Spinal cord (tissue), 10 donors: ENCODE results near the gene KCNJ10. TPM values are rescaled to one million over a fixed set of nuclear protein-coding genes. Genes with fewer than 3 reads are reported as not detected.

ENCODE experiments used
- DNase-seq, 6 donors: peaks; one replicate each; pipeline versions ENCODE4 v3.0.0 to v3.0.0-alpha.2; 2013 to 2015; ENCODE audit warnings: low spot score in 6 of 6, low read depth in 4 of 6
- H3K27ac ChIP-seq: one replicate; pipeline ENCODE4 v1.5.1; 2013; ENCODE audit warnings: low read depth, low read length, control low read depth
- H3K27me3 ChIP-seq: one replicate; pipeline ENCODE4 v1.6.1; 2013; ENCODE audit warnings: low read length; ENCODE audit not compliant: control insufficient read depth, insufficient read depth
- H3K36me3 ChIP-seq: one replicate; pipeline ENCODE4 v1.6.1; 2013; ENCODE audit warnings: low read length; ENCODE audit not compliant: control insufficient read depth, insufficient read depth
- H3K4me1 ChIP-seq: one replicate; pipeline ENCODE4 v1.6.1; 2013; ENCODE audit warnings: low read length; ENCODE audit not compliant: control insufficient read depth, insufficient read depth
- H3K4me3 ChIP-seq: one replicate; pipeline ENCODE4 v1.5.1; 2013; ENCODE audit warnings: low read depth, low read length, control low read depth
- H3K9me3 ChIP-seq: one replicate; pipeline ENCODE4 v1.6.1; 2013; ENCODE audit warnings: low read length; ENCODE audit not compliant: control insufficient read depth, insufficient read depth
- WGBS: methylation state at CpG from one replicate; pipeline ENCODE4 v1.1.5; 2013; ENCODE audit warnings: missing lambda C conversion rate; ENCODE audit not compliant: insufficient coverage; 5-methylcytosine and 5-hydroxymethylcytosine counted together
- polyA plus RNA-seq, 2 donors: library from polyadenylated mRNA; unstranded; fragments of 120-200 nt; gene quantifications; one replicate each; pipeline ENCODE4 v1.2.1, GENCODE V29; 2013; ENCODE audit not compliant: insufficient read length in 2 of 2
- total RNA-seq, 2 donors: library from RNA; depleted of rRNA in 1 of 2; stranded (reverse); fragments of 120-200 nt in 1 of 2; fragments of >200 nt in 1 of 2; gene quantifications; one replicate each; pipeline versions ENCODE4 v1.2.3 to v1.2.4, GENCODE V29; 2013 to 2014
- donor health status: healthy.

Gene KCNJ10
- total and polyA plus RNA-seq, 4 donors: 14.9 to 81.6 (median 42.8) TPM

DNA sequence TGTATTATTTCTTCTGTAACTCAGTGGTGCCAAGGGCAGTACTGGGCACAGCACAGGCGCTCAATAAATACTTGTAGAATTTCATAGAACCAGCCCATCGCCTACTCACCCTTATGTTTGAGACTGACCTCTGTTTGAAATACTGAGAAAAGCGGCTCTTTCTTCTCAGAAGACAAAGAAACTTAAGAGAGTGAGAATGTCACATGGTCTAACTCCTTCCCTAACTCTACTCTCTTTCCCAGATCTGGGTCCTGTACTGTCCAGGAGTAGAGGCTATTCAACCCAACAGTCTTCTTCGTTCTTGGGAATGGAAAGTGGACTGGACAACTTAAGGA is 24.3 kb upstream of the KCNJ10 start:
- Histone ChIP-seq H3K27me3 (no peaks in the 10 kb centered on the region), H3K36me3 (peaks cover 61% of the 10 kb centered on the region), H3K27ac (no peak overlapping the region), H3K9me3 (no peaks in the 10 kb centered on the region), H3K4me3 (no peak overlapping the region), H3K4me1 (peaks cover 44% of the 10 kb centered on the region)
- WGBS: no CpG with 5 or more reads among the region's 4 CpGs
- no peak for DNase-seq

DNA sequence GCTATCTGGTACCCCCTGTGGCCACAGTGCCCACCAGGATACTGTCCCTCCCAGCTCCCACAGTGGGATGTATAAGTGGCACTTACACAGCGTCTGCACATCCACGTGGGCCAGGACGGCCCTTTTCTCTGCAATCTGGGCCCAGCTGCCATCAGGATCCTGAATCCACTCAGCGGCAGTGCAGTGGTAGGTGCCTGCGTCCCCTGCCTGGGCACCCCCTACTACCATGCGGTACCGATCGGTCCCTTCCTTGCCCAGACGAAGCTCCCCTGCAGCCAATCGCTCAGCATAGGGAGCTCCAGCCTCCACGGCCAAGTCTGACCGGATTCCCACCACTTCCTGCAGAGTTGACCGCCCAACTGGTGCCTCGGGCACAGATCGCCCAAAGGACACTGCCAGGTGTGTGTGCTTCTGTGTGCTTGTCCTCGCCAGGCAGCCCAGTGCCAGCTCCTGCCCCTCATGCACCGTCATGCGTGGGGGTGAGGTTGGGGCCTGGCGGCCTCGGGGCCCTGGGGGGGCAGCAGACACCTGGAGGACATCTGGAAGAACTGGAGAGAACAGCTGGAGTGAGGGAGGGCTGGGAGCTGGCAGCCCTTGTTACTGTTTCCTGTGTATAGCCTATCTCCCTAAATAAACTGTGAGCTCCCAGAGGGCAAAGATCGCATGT is 23.8 kb upstream of the KCNJ10 start:
- Histone ChIP-seq H3K9me3 (no peaks in the 10 kb centered on the region), H3K4me3 (no peak overlapping the region), H3K36me3 (peaks cover 66% of the 10 kb centered on the region), H3K27me3 (no peaks in the 10 kb centered on the region), H3K4me1 (peaks cover 40% of the 10 kb centered on the region), H3K27ac (no peak overlapping the region)
- DNase-seq: no peak
- 87% methylated on average over 20 of the region's 21 CpGs for WGBS

DNA sequence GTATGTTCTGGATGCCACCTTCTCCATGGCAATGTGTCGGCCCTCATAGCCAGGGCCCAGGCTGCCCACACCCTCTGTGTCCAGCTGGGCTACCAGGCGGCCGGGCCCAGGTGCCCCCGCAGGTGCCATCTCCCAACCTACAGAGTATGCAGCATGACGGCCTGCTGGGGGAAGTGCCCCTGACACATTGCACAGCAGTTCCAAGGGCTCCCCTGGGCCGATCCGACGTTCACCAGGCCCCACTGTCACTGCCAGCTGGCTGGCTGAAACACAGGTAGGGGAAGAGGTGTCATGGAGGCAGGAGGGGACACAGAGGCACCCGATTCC is 23.1 kb upstream of the KCNJ10 start:
- no peak overlapping the region for H3K27ac ChIP-seq
- peaks cover 38% of the 10 kb centered on the region for H3K4me1 ChIP-seq
- H3K27me3 ChIP-seq: no peaks in the 10 kb centered on the region
- no peaks in the 10 kb centered on the region for H3K9me3 ChIP-seq
- no peak overlapping the region for H3K4me3 ChIP-seq
- peaks cover 73% of the 10 kb centered on the region for H3K36me3 ChIP-seq
- WGBS: 81% methylated on average over 9 of the region's 9 CpGs
- DNase-seq: no peak

DNA sequence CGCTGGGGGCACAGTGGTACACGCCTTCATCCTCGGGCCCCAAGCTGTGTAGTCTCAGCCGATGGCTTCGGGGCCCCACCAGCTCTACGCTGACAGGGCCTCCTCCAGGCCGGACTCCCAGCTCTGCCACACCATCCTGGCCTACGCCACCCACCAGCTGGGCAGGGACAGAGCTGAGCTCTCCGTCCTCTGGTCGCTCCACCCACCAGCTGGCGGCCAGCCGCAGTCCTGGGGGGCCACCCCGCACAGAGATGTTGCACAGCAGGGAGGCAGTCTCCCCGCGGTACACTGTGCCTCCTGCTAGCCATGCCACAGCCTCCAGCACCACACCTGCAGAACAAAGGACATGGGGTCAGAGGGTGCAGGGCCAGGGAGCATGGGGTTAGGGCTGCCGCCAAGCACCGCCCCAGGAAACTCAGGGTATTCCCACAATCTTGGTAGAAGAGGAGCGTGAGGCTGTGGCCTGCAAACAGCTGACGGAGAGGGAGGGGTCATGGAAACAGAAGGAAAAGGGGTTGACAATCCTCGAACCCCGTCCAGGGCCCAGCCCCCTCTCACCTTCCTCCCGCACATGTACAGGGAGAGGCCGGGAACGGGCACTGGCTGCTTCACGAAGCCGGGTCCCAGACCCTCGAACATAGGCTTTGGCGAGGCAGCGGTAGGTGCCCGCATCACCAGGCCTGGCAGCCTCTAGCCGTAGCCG is 22.6 kb upstream of the KCNJ10 start:
- no peak overlapping the region for H3K27ac ChIP-seq
- no peaks in the 10 kb centered on the region for H3K27me3 ChIP-seq
- H3K4me3 ChIP-seq: no peak overlapping the region
- 87% methylated on average over 30 of the region's 32 CpGs for WGBS
- DNase-seq: no peak
- H3K36me3 ChIP-seq: peaks cover 73% of the 10 kb centered on the region
- no peaks in the 10 kb centered on the region for H3K9me3 ChIP-seq
- peaks cover 33% of the 10 kb centered on the region for H3K4me1 ChIP-seq

DNA sequence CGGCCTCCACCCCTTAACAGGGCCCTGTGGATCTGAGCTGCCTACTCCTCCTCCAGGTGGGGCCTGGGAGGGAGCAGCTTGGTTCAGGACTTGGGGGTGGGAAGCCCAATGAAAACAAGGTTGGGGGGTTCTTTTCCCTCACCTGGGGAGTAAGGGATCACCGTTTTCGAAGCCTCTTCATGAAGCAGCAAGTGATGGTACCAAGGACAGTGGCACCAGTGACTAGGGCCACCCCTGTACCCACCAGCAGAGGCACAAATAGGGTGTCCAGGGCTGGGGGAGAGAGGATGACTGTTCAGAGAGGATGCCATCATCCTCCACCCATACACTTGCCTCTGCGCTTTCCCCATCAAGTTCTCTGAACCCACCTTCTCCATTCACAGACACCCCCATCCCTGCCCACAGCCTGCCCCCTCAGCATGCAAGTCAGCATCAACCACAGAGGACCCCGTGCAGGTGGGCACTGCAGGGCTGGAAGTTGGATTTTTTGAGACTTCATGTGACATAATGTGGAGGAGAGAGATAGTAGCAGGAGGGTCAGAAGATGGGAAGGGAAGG is 21.8 kb upstream of the KCNJ10 start:
- WGBS: 100% methylated on average over 1 of the region's 5 CpGs
- no peaks in the 10 kb centered on the region for H3K27me3 ChIP-seq
- H3K27ac ChIP-seq: no peak overlapping the region
- H3K4me3 ChIP-seq: no peak overlapping the region
- peaks cover 25% of the 10 kb centered on the region for H3K4me1 ChIP-seq
- H3K36me3 ChIP-seq: peaks cover 78% of the 10 kb centered on the region
- no peaks in the 10 kb centered on the region for H3K9me3 ChIP-seq
- no peak for DNase-seq

DNA sequence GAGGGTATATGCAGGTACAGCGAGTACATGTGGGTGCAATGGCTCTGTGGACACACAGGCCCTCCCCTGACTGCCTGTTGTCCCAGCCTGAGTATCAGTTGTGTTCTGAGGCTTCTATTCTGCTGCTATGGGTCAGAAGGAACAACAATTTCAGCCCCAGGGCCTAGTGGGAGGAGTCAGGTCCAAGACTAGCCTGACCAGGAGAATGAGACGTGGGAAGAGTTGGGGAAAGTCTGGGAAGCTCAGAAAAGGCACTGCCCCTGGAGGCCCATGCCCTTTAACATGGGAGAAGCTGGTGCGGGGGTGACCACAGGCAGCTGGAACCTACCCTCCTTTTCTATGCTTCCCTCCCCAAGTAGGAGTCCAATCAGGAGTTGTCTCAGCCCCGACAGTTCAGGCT is 20.8 kb upstream of the KCNJ10 start:
- peaks cover 22% of the 10 kb centered on the region for H3K4me1 ChIP-seq
- H3K36me3 ChIP-seq: peaks cover 77% of the 10 kb centered on the region
- DNase-seq: no peak
- no peak overlapping the region for H3K27ac ChIP-seq
- no peaks in the 10 kb centered on the region for H3K9me3 ChIP-seq
- WGBS: 100% methylated on average over 1 of the region's 4 CpGs
- H3K4me3 ChIP-seq: no peak overlapping the region
- H3K27me3 ChIP-seq: no peaks in the 10 kb centered on the region

DNA sequence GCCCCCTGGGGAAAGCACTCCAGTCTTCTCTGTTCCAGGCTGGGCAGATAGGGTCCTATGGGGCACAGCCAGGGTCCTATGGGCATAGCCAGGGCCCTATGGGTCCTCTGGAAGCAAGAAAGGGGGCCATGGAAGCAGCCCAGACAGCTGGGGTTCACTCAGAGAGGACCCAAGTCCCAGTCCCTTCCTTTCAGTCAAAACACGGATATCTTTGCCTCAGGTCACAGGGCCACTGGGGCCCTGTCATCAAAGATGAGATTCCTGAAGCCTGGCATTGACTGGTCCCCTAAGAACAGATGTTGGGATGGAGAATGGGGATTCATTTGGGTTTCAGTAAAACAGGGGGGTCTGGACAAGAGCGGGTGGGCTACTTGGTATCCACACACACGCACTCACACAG is 19.9 kb upstream of the KCNJ10 start:
- Histone ChIP-seq H3K4me3 (no peak overlapping the region), H3K4me1 (peaks cover 21% of the 10 kb centered on the region), H3K27me3 (no peaks in the 10 kb centered on the region), H3K27ac (no peak overlapping the region), H3K9me3 (no peaks in the 10 kb centered on the region), H3K36me3 (peaks cover 69% of the 10 kb centered on the region)
- WGBS: 79% methylated on average over 3 of the region's 3 CpGs
- DNase-seq: no peak

DNA sequence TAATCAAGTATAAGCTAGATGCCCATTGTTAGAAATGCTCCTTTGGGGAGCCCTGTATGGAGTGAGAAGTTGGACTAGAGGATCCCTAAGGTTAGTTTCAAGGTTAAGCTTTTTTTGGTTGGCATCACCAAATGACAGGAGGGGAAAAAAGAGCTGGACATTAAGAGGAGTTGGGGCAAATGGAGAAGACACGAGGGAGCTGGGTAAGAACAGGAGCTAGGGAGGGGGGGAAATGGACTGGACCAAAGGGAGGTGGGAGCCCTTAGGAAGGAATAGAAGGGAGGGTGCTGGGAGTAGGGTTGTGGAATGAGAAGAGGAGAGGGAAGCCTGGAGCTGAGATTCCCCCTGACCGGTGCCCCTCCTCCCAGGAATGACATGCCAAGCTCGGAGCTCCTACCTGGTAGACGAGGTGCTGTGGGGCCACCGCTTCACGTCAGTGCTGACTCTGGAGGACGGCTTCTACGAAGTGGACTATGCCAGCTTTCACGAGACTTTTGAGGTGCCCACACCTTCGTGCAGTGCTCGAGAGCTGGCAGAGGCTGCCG is 17.2 kb upstream of the KCNJ10 start:
- Histone ChIP-seq H3K27me3 (peaks cover 12% of the 10 kb centered on the region), H3K27ac (peak overlapping the region; percentile 75), H3K4me3 (no peak overlapping the region), H3K4me1 (peaks cover 39% of the 10 kb centered on the region), H3K36me3 (peaks cover 55% of the 10 kb centered on the region), H3K9me3 (no peaks in the 10 kb centered on the region)
- 89% methylated on average over 8 of the region's 12 CpGs for WGBS
- DNase-seq: no peak

DNA sequence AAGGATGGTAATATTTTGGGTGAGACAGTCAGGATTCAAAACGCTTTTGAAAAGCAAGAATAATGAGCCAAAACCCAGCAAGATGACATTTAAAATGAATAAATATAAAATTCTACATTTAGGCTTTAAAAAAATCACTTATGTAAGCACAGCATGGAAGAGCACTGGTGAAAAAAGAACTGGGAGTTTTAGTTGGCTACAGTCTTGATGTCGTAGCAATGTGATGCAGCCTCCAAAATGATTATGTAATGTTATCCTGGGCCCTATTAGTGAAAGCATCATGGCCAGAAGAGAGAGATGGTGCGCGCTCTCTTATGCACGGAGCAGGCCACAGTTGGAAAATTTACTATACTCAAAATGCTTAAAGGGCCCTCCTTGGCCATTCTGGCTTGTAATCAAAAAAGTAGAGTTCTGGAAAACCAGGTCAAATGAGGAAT is 16.5 kb upstream of the KCNJ10 start:
- Histone ChIP-seq H3K4me3 (no peak overlapping the region), H3K9me3 (no peaks in the 10 kb centered on the region), H3K27ac (peak overlapping the region; percentile 75), H3K4me1 (peaks cover 44% of the 10 kb centered on the region), H3K27me3 (peaks cover 12% of the 10 kb centered on the region), H3K36me3 (peaks cover 48% of the 10 kb centered on the region)
- WGBS: 50% methylated on average over 1 of the region's 5 CpGs
- peak in 2 of 6 donors; percentile 79 to 86 for DNase-seq
